Measurements from ENCODE around the gene GPR150.

- no peak for TF ChIP-seq POLR2A (IDR thresholded peaks at IDR 0.05; ENCODE audit: low read depth)
- TF ChIP-seq CTCF (IDR thresholded peaks at IDR 0.05), result no peak
Measured at GRCh38 chr5:95619514-95620029, 315 bp upstream of the GPR150 start.

All from esophagus muscularis mucosa (tissue), 3 donors.